Measurements from ENCODE around the gene ABCA13. TPM values are rescaled to one million over a fixed set of nuclear protein-coding genes. Genes with fewer than 3 reads are reported as not detected.

ABCA13 gene
- total RNA-seq, 1 donor from 2014 or later = 0.60 TPM

- no peak for DNase-seq (ENCODE audit: extremely low spot score, unreplicated experiment)
- Mint-ChIP-seq H3K4me1 (ENCODE audit: unreplicated experiment) (no peaks in the 10 kb centered on the region), H3K9me3 (no peaks in the 10 kb centered on the region), H3K27me3 (no peaks in the 10 kb centered on the region), H3K36me3 (no peaks in the 10 kb centered on the region), H3K4me3 (no peak overlapping the region), H3K27ac (no peak overlapping the region)
- TF ChIP-seq, protein P1, sequence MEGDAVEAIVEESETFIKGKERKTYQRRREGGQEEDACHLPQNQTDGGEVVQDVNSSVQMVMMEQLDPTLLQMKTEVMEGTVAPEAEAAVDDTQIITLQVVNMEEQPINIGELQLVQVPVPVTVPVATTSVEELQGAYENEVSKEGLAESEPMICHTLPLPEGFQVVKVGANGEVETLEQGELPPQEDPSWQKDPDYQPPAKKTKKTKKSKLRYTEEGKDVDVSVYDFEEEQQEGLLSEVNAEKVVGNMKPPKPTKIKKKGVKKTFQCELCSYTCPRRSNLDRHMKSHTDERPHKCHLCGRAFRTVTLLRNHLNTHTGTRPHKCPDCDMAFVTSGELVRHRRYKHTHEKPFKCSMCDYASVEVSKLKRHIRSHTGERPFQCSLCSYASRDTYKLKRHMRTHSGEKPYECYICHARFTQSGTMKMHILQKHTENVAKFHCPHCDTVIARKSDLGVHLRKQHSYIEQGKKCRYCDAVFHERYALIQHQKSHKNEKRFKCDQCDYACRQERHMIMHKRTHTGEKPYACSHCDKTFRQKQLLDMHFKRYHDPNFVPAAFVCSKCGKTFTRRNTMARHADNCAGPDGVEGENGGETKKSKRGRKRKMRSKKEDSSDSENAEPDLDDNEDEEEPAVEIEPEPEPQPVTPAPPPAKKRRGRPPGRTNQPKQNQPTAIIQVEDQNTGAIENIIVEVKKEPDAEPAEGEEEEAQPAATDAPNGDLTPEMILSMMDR (conservative IDR thresholded peaks at IDR 0.05) = no peak
These were observed 248.9 kb downstream of the ABCA13 start for GRCh38 chr7:48420206-48420605.

DNA sequence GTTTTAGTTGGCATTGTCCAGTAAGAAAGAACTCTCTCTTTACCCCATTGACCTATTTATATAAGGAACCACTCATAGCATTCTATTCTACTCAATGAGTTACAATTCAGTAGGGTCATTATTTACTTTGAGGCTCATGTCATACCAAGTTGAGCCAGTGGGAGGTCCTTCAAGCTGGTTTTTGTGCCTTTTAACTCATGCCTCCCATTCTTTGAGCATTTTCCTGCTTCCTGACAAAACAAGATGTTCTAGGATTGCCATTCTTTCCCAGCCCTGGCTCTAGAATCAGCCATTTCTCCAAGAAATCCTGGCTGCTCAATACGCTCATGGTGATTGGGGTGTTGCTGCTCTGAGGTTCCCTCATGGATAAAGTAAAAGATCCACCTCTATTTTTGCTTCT lies 250.1 kb downstream of the ABCA13 start:
- DNase-seq (ENCODE audit: extremely low spot score, unreplicated experiment) = no peak
- Mint-ChIP-seq H3K9me3 (no peaks in the 10 kb centered on the region), H3K27me3 (no peaks in the 10 kb centered on the region), H3K4me3 (no peak overlapping the region), H3K4me1 (ENCODE audit: unreplicated experiment) (no peaks in the 10 kb centered on the region), H3K36me3 (no peaks in the 10 kb centered on the region), H3K27ac (no peak overlapping the region)
- TF ChIP-seq, protein P1 (conservative IDR thresholded peaks at IDR 0.05) = no peak

DNA sequence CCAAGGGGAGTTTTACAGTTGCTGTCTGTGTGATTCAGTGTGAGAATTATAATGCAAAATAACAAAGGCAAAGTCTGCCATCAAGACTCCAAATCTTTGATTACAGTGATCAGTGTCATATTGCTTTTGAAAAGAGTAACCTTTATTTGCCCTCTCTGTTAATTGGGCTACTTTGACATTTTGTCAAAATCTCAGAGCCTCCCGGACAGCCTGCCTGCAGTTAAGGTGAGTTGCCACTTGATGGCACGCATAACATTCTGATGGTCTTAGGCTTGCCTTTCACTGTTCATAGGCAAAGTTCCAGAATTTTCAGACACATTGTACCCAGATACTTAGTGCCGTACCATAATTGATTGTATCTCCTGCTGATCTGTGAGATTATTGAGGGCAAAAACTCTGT lies 253.5 kb downstream of the ABCA13 start:
- Mint-ChIP-seq H3K4me3 (no peak overlapping the region), H3K27me3 (no peaks in the 10 kb centered on the region), H3K36me3 (no peaks in the 10 kb centered on the region), H3K9me3 (no peaks in the 10 kb centered on the region), H3K4me1 (ENCODE audit: unreplicated experiment) (no peaks in the 10 kb centered on the region), H3K27ac (no peak overlapping the region)
- no peak for DNase-seq (ENCODE audit: extremely low spot score, unreplicated experiment)
- TF ChIP-seq, protein P1 (conservative IDR thresholded peaks at IDR 0.05) = peak; percentile 70

GRCh38 chr7:48426331-48426965 lies 255.2 kb downstream of the ABCA13 start:
- Mint-ChIP-seq H3K4me3 (no peak overlapping the region), H3K27ac (no peak overlapping the region), H3K36me3 (no peaks in the 10 kb centered on the region), H3K9me3 (no peaks in the 10 kb centered on the region), H3K4me1 (ENCODE audit: unreplicated experiment) (no peaks in the 10 kb centered on the region), H3K27me3 (no peaks in the 10 kb centered on the region)
- TF ChIP-seq, protein P1 (conservative IDR thresholded peaks at IDR 0.05) = no peak
- no peak for DNase-seq (ENCODE audit: extremely low spot score, unreplicated experiment)

DNA sequence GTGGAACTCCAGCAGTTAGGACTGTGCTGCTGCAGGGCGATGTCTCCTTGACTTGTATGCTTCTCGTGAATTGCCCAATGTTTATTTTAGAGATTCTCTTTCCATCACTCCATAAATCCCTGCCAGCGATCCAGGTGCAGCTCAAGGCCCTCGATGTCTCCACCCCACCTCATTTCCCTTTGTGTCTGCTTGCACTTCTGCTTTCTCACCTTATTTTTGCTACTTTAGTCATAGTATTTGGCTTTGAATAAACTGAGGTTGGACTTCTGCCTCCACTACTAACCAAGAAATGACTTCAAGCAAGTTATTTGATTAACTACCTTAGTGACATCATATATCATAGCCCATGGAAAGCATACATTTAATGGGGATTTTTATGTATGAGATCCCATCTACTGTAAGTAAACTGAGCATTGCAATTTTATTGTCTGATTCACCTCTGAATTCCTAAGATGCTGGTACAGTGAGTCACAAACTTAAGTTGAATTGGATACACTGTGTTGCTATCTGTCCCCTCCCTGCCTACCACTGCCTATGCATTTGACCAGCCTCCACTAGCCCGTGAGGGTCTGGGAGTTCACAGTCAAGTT lies 255.8 kb downstream of the ABCA13 start:
- H3K36me3 Mint-ChIP-seq = no peaks in the 10 kb centered on the region
- no peaks in the 10 kb centered on the region for H3K9me3 Mint-ChIP-seq
- no peak overlapping the region for H3K4me3 Mint-ChIP-seq
- no peak overlapping the region for H3K27ac Mint-ChIP-seq
- H3K4me1 Mint-ChIP-seq (ENCODE audit: unreplicated experiment) = no peaks in the 10 kb centered on the region
- DNase-seq (ENCODE audit: extremely low spot score, unreplicated experiment) = no peak
- TF ChIP-seq, protein P1 (conservative IDR thresholded peaks at IDR 0.05) = no peak
- no peaks in the 10 kb centered on the region for H3K27me3 Mint-ChIP-seq

Measured in type B pancreatic cell (in vitro differentiated cells).